ENCODE data around the gene ADGRB2.

- no peak for TF ChIP-seq CTCF (conservative IDR thresholded peaks at IDR 0.05)
- TF ChIP-seq EZH2 (IDR thresholded peaks at IDR 0.05; ENCODE audit: low read depth) = no peak
Measured at GRCh38 chr1:31779687-31780086, 15.5 kb upstream of the ADGRB2 start.
